Measurements from ENCODE around the gene CGNL1.

The CGNL1 gene

DNA sequence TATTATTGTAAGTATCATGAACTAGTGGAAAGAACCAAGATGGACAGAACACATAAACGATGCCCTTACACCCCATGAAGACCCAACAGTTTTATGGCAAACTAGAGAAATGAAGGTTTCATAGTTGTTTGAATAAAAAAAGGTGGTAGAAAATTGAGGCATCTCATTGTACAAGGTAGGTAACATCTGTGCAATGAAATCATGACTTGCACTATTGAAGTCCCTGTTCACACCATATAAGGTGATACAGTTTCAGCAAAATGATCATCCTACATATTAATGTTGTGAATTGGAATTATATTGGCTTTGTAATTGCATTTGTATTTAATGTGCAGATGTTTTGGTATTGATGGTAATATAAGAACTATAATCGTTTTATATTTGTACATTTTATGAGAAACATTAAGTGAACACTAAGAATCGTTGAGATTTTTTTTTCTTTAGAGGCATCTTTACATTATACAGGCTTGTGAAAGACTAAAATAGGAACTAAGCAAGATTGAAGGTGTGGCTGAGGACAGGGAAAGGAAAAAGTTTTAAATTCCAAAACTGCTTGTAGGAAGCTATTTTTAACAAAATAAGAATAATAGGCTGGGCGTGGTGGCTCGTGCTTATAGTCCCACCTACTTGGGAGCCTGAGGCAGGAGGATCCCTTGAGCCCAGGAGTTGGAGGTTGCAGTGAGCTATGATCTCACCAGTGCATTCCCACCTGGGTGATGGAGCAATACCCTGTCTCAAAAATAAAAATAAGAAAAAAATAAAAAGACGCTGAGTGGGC, 48.5 kb downstream of the CGNL1 start:
- DNase-seq (ENCODE audit: low spot score), result no peak

DNA sequence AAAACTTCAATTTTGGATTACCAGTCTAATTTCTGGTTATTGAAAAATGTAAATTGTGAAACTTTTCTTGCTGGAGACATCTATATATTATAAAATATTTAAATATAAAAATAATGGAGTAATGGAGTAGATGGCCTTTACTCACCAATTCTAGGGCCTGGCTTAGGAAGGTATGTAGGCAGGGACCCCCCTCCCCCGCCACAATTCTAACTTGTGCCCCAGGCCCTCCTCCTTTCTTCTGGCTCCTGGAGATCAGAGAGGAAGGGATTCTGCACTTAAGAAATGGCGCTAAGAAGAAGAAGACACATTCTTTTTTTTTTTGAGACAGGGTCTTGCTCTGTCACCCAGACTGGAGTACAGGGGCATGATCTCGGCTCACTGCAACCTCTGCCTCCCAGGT, 49.5 kb downstream of the CGNL1 start:
- DNase-seq (ENCODE audit: low spot score), result no peak

DNA sequence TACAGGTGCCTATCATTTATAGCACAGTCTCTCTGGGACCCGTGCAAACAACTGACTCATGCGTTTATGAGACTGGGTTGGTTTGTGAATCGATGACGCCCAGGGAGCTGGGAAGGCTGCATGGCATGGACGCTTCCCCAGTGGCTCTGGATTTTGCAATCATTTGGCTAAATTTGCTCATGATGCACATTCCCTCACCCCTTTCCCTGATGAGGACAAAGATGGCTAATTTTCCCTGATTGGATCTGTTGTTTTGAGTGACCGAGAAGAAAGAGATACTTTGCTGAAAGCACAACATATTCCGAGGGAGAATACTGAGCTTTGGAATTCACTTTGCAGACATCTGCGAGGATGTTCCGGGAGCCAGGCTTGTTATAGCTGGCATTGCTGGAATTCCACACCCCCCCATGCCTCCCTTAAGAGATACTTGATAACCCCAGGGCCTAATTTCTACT, 51.1 kb downstream of the CGNL1 start:
- no peak for DNase-seq (ENCODE audit: low spot score)

GRCh38 chr15:57432141-57432741, 55.9 kb downstream of the CGNL1 start:
- DNase-seq (ENCODE audit: low spot score), result no peak

- DNase-seq (ENCODE audit: low spot score), result no peak
These were observed 59.9 kb downstream of the CGNL1 start for GRCh38 chr15:57436166-57436565.

DNA sequence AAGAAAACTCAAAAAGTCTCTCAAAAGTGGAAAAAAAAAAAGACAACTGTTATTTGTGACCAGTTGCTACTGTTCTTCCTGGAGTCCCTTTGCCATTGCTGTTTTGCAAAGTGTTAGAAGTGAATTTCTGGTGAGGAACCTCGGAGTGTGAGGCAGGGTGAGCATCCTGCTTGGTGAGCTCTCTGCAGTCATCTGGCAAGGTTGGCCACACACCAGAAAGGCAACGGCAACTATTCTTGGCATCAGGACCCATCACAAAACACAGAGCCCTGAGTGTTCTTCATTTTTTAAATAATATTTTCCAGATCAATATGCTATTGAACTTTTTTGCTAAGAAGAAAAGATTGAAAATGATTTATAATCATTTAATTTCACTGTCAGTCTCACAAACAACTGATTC, 60.7 kb downstream of the CGNL1 start:
- DNase-seq (ENCODE audit: low spot score), result no peak

GRCh38 chr15:57437564-57437963, 61.3 kb downstream of the CGNL1 start:
- no peak for DNase-seq (ENCODE audit: low spot score)

- no peak for DNase-seq (ENCODE audit: low spot score)
These were observed 61.9 kb downstream of the CGNL1 start for GRCh38 chr15:57438166-57438565.

DNA sequence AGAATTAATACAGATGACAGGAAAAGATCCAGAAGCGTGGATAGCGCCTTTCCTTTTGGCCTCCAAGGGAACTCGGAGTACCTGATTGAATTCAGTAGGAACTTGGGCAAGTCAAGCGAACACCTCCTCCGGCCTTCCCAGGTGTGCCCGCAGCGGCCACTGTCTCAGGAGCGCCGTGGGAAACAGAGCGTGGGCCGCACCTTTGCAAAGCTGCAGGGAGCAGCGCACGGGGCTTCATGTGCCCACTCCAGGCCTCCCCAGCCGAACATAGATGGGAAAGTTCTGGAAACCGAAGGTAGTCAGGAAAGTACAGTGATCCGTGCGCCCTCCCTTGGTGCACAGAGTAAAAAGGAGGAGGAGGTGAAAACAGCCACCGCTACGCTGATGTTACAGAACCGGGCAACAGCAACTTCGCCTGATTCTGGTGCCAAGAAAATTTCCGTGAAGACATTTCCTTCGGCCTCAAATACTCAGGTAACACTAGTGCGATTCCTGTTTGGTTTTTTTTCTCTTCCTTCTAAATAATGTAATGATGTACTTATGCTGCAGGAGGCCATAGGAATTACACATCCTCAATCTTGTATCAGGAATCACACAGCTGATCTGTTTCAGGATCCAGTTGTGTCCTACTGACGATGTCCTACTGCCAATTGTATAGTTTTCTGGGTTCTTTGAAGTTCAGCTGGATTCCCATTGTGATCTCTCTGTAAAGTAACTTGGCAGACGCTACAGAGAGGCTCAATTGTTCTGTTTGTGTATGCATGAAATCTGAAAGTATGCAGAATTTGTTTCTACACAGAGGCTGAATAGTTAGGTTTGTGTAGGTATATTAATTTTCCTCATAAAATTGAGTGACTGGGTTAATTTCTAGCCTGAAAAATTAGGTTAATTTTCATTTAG, 63.1 kb downstream of the CGNL1 start:
- no peak for DNase-seq (ENCODE audit: low spot score)

GRCh38 chr15:57440167-57440566, 63.9 kb downstream of the CGNL1 start:
- DNase-seq (ENCODE audit: low spot score), result no peak

GRCh38 chr15:57440799-57441198, 64.5 kb downstream of the CGNL1 start:
- DNase-seq (ENCODE audit: low spot score), result no peak

GRCh38 chr15:57442335-57442734, 66.0 kb downstream of the CGNL1 start:
- no peak for DNase-seq (ENCODE audit: low spot score)

DNA sequence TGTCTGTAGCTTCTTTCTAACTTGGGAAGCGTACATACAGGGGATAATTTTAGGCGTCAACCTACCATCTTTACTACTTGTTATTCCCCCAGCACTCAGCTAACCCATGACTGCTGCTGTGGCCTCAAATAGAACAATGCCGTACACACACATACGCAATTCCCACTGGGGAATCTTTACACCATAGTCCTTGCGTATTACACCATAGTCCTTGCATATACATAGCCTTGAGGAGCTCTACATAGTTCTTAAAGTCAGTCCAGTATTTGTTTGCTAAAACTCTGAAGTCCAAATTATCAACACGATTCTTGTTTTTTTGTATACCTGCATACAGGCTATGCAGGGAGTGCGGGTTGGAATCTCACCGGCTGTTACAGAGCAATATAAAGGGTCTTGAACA, 67.2 kb downstream of the CGNL1 start:
- no peak for DNase-seq (ENCODE audit: low spot score)

GRCh38 chr15:57444877-57445513, 68.7 kb downstream of the CGNL1 start:
- DNase-seq (ENCODE audit: low spot score), result no peak

DNA sequence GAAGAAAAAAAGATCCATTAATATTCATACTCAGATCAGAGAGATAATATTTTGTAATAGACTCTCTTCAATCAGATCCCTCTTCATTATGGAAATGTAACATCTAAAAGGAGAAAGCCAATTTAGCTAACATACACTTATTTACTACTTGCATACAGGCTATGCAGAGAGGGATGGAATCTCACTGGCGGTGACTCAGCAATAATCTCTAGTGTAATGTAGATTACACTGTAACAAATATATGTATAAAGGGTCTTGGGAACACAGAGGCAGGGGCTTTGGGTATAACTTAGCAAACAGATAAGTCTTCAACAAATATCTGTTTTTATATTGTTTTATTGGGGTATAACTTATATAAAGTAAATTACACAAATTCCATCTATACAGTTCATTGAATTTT, 69.6 kb downstream of the CGNL1 start:
- no peak for DNase-seq (ENCODE audit: low spot score)

DNA sequence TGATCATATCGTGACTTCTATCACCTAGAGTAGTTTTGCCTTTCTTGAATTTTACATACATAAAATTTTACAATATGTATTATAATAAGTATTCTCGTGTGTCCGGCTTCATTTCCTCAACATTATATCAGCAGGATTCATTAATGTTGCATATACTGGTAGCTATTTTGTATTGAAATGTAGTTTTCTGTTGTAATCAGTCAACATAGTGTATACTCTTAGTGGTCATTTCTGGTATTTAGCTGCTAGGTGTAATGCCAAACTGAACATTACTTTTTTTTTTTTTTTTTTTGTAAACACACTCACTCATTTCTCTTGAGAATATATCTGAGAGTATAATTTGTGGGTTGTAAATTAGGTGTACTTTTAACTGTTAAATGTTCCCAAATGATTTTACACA, 70.1 kb downstream of the CGNL1 start:
- DNase-seq (ENCODE audit: low spot score), result no peak

GRCh38 chr15:57451555-57451954, 75.2 kb downstream of the CGNL1 start:
- no peak for DNase-seq (ENCODE audit: low spot score)

DNA sequence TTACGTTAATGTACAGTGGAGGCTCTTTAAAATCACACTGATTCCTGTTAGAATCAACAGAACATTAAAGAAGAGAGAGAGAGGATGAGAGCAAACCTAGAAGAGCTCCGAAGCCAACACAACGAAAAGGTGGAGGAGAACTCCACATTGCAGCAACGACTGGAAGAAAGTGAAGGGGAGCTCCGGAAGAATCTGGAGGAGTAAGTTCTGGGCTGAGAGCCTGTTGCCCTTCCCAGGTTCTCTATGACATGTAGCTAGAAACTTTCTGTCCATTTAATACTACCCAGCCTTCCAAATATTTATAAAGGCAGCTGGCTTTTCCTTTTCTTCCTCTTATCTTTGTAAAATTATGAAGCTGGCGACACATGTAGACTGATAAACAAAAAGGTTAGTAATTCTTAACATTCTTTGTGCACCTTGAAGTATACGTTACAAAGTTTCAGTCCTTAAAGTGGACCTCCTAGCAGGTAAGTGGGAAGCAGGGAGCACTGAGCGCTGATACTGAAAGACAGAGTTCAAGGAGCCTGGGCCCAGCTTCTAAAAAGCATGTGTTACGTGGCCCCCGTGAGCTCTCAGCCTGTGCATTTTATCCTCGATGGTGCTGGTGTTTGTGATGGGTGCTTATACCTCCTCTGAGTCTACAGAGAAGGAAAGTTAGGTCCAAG, 75.9 kb downstream of the CGNL1 start:
- DNase-seq (ENCODE audit: low spot score), result no peak

- no peak for DNase-seq (ENCODE audit: low spot score)
These were observed 79.6 kb downstream of the CGNL1 start for GRCh38 chr15:57455929-57456328.

DNA sequence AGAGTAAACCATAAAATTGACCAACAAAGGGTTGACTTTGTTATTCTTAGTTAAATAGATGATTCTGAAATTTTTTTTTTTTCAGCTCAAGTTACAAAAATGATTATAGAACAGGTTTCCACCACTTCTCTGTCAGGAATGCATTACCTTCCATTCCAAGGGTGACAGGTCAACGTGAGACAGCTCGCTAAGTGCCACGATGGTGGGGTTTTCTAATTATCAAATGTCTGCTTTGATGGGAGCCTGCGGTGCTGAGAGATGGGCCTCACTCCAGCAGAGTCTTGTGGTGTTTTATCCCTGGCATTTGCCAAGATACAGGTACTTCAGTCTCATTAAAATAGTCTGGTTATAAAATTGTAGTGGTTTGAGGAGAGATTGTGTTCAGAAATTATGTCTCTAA, 80.3 kb downstream of the CGNL1 start:
- no peak for DNase-seq (ENCODE audit: low spot score)

- no peak for DNase-seq (ENCODE audit: low spot score)
These were observed 81.4 kb downstream of the CGNL1 start for GRCh38 chr15:57457726-57458125.

GRCh38 chr15:57458356-57458781, 82.1 kb downstream of the CGNL1 start:
- DNase-seq (ENCODE audit: low spot score), result no peak
